Nephron (organoid): Measurements from ENCODE around the gene ZDHHC14.

Source experiments
- H3K27ac Mint-ChIP-seq, 3 experiments: 2 replicates each; pipeline ENCODE4 v1.8.0; 2020; ENCODE audit warnings: mixed read lengths in 3 of 3, mild to moderate bottlenecking in 2 of 3, moderate library complexity in 1 of 3
- H3K27me3 Mint-ChIP-seq: 2 replicates; pipeline ENCODE4 v1.8.0; 2021; ENCODE audit warnings: low read depth, mild to moderate bottlenecking, moderate library complexity, mixed read lengths
- H3K36me3 Mint-ChIP-seq: 2 replicates; pipeline ENCODE4 v1.8.0; 2020; ENCODE audit warnings: low read depth, mixed read lengths
- H3K4me1 Mint-ChIP-seq: 2 replicates; pipeline ENCODE4 v1.8.0; 2020; ENCODE audit warnings: mixed read lengths
- H3K4me3 Mint-ChIP-seq, 3 experiments: 2 replicates each; pipeline ENCODE4 v1.8.0; 2020; ENCODE audit warnings: mild to moderate bottlenecking in 3 of 3, mixed read lengths in 3 of 3, moderate library complexity in 2 of 3
- H3K9me3 Mint-ChIP-seq: 2 replicates; pipeline ENCODE4 v1.8.0; 2020; ENCODE audit warnings: mixed read lengths
- CTCF ChIP-seq, 3 experiments: fragments of 200-600 bp; sonication (generic); IDR thresholded peaks; one replicate each; pipeline ENCODE4 v1.5.0; 2021; ENCODE audit warnings: antibody characterized with exemption in 3 of 3; ENCODE audit not compliant: unreplicated experiment in 3 of 3

The ZDHHC14 gene

GRCh38 chr6:157593596-157593995 is 212.6 kb downstream of the ZDHHC14 start:
- no peak overlapping the region for H3K4me3 Mint-ChIP-seq

GRCh38 chr6:157594292-157594691 is 213.3 kb downstream of the ZDHHC14 start:
- peaks cover 10% of the 10 kb centered on the region for H3K36me3 Mint-ChIP-seq
- H3K4me1 Mint-ChIP-seq = peaks cover 22% of the 10 kb centered on the region
- no peak for TF ChIP-seq CTCF (IDR thresholded peaks at IDR 0.05; ENCODE audit: unreplicated experiment in 3 of 3)
- no peak overlapping the region for H3K27ac Mint-ChIP-seq
- H3K4me3 Mint-ChIP-seq = no peak overlapping the region
- H3K27me3 Mint-ChIP-seq = no peaks in the 10 kb centered on the region
- peaks cover 13% of the 10 kb centered on the region for H3K9me3 Mint-ChIP-seq

More at GRCh38 chr6:157593596-157593995, 212.6 kb downstream of the ZDHHC14 start:
- peaks cover 22% of the 10 kb centered on the region for H3K4me1 Mint-ChIP-seq
- H3K27ac Mint-ChIP-seq = no peak overlapping the region
- no peak for TF ChIP-seq CTCF (IDR thresholded peaks at IDR 0.05; ENCODE audit: unreplicated experiment in 3 of 3)
- H3K27me3 Mint-ChIP-seq = no peaks in the 10 kb centered on the region
- H3K36me3 Mint-ChIP-seq = peaks cover 14% of the 10 kb centered on the region
- peaks cover 17% of the 10 kb centered on the region for H3K9me3 Mint-ChIP-seq

GRCh38 chr6:157595768-157596167 is 214.8 kb downstream of the ZDHHC14 start:
- no peak for TF ChIP-seq CTCF (IDR thresholded peaks at IDR 0.05; ENCODE audit: unreplicated experiment in 3 of 3)
- H3K4me1 Mint-ChIP-seq = peaks cover 22% of the 10 kb centered on the region
- H3K4me3 Mint-ChIP-seq = no peak overlapping the region
- H3K36me3 Mint-ChIP-seq = peaks cover 4% of the 10 kb centered on the region
- peaks cover 8% of the 10 kb centered on the region for H3K9me3 Mint-ChIP-seq
- H3K27me3 Mint-ChIP-seq = no peaks in the 10 kb centered on the region
- peak overlapping the region in 2 of 3 experiments; percentile 52 to 88 for H3K27ac Mint-ChIP-seq

GRCh38 chr6:157596461-157596860 is 215.5 kb downstream of the ZDHHC14 start:
- TF ChIP-seq CTCF (IDR thresholded peaks at IDR 0.05; ENCODE audit: unreplicated experiment in 3 of 3) = no peak
- Mint-ChIP-seq H3K27ac (peak overlapping the region in 2 of 3 experiments; percentile 52 to 88), H3K9me3 (peaks cover 2% of the 10 kb centered on the region), H3K4me1 (peaks cover 22% of the 10 kb centered on the region), H3K36me3 (peaks cover 1% of the 10 kb centered on the region), H3K4me3 (no peak overlapping the region), H3K27me3 (no peaks in the 10 kb centered on the region)

GRCh38 chr6:157596886-157597285 is 215.9 kb downstream of the ZDHHC14 start:
- Mint-ChIP-seq H3K4me1 (peaks cover 22% of the 10 kb centered on the region), H3K27ac (peak overlapping the region in 2 of 3 experiments; percentile 30 to 31), H3K4me3 (no peak overlapping the region), H3K27me3 (no peaks in the 10 kb centered on the region), H3K36me3 (no peaks in the 10 kb centered on the region), H3K9me3 (no peaks in the 10 kb centered on the region)
- no peak for TF ChIP-seq CTCF (IDR thresholded peaks at IDR 0.05; ENCODE audit: unreplicated experiment in 3 of 3)
